Hepatic stellate cell (primary cell): Measurements from ENCODE around the gene TM6SF1.

ENCODE experiments used
- DNase-seq: peaks from one replicate; pipeline ENCODE4 v3.0.0; 2011; ENCODE audit warnings: low spot score

The TM6SF1 gene

DNA sequence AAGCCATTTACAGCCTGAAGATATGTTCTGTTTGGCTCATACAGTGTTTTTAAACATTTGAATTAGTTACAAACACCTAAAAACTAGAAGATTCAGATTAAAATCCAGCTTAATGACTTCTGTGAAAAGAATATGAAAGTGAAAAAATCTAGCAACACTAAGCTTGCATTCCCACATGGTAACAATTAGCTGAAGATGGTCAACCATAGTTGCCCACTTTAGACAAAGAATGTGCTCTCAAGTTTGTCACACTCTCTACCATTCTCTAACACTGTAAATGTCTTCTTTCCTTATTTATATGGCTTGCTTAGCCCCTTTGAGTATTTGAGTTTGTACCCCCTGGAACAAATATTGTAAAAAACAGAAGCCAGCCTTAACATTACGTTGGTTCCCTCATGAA lies 67.4 kb downstream of the TM6SF1 start:
- DNase-seq = no peak

DNA sequence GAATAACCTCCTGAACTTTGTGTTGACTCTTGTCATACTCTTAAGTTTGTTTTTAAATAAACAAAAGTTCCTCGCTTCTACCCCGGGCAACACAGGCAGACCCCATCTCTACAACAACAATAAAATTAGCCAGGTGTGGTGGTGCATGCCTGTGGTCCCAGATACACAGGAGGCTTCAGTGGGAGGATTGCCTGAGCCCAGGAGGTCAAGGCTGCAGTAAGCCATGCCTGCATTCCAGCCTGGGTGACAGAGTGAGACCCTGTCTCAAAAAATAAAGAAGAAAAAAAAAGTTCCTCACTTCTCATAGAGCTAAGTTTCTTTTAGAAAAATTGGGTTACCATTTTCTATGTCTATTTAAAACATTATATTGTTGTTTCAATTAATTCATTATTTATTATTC lies 70.9 kb downstream of the TM6SF1 start:
- DNase-seq = no peak

DNA sequence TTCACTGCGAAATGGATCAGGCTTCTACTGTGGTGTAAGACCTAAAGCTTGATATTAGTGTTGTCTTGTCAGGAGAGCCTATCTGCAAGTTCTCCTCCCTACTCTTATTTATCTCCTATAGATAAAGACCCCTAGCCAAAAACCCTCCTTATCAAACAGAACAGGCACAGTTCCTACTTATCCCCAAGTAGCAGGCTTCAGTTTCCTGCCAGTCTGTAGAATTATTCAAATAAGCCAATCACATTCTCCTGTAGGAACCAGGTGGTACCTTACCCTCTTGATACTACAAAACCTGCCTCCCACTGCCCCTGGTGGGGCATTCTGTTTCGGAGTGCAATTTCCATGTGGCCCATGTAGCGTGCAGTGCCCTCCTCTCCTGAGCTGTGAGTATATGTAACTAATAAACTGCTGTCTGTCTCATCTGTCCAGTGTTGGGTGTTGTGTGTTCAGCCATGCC lies 71.5 kb downstream of the TM6SF1 start:
- DNase-seq = no peak

DNA sequence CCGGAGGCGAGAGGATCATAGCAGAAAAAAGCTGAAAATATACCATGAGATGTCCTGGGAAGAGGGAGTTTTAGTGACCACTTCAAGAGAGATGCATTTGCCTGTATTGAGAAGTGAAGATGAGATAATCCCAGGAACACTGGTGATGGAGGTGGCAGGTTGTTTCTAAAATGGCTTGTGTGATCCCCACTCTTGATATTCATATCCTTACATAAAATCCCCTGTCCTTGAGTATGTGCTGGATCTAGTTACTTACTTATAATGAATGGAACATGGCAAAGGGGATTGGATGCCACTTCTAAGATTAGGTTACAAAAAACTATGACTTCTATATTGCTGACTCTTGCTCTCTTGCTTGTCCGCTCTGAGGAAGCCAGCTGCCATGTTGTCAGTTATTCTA lies 78.1 kb downstream of the TM6SF1 start:
- DNase-seq = no peak
